ENCODE measurements around the gene FBXO45. TPM values are rescaled to one million over a fixed set of nuclear protein-coding genes. Genes with fewer than 3 reads are reported as not detected.
"Not testable (repeated sequence)": the region's sequence is repeated elsewhere in the genome, so short reads cannot be mapped to it uniquely, and the experiment has no call there.

FBXO45 gene
- total RNA-seq, 1 experiment from 2014 or later: 18.6 TPM

- H3K9ac ChIP-seq (ENCODE audit: extremely low read depth, insufficient read length, low read length): no peak overlapping the region
- Mint-ChIP-seq H3K4me3 (no peak overlapping the region), H3K4me1 (peaks cover 31 to 43% of the 10 kb centered on the region in 2 experiments), H3K9me3 (no peaks in the 10 kb centered on the region), H3K27ac (no peak overlapping the region; a peak in 2 of 7 replicates), H3K36me3 (ENCODE audit: insufficient read depth in 1 of 3, low read depth in 3 of 3) (peaks cover 0 to 2% (median 0%) of the 10 kb centered on the region in 3 experiments; a peak in 3 of 7 replicates), H3K27me3 (ENCODE audit: low read depth) (peaks cover 21% of the 10 kb centered on the region)
- DNase-seq: no peak
- WGBS (ENCODE audit: extremely low coverage, insufficient read length, low lambda C conversion rate): no CpG with 5 or more reads among the region's 20 CpGs
- H3K23me2 ChIP-seq (ENCODE audit: insufficient read length, low read depth, low read length, poor library complexity, severe bottlenecking): peaks cover 7% of the 10 kb centered on the region
- H2AK5ac ChIP-seq (ENCODE audit: insufficient read length, low read length): no peak overlapping the region
- no peak overlapping the region for H2BK120ac ChIP-seq (ENCODE audit: low read depth, low read length, poor library complexity, severe bottlenecking)
- H2AFZ ChIP-seq (ENCODE audit: low read length): no peak overlapping the region
- no peaks in the 10 kb centered on the region for H4K20me1 ChIP-seq (ENCODE audit: control insufficient read depth, insufficient read depth, insufficient read length)
- H3K27ac ChIP-seq (ENCODE audit: insufficient read length, low read depth, low read length): no peak overlapping the region
- no peaks in the 10 kb centered on the region for H3K9me3 ChIP-seq (ENCODE audit: control insufficient read depth, low read depth, low read length)
- H3K27me3 ChIP-seq (ENCODE audit: insufficient read depth, low read length): no peaks in the 10 kb centered on the region; the same call in 1 of the 2 replicates
- no peak overlapping the region for H3K56ac ChIP-seq (ENCODE audit: insufficient read length, low read depth, low read length)
- no peaks in the 10 kb centered on the region for H3K79me1 ChIP-seq (ENCODE audit: insufficient read depth, low read depth, low read length, poor library complexity, severe bottlenecking)
- no peak overlapping the region for H3K4me2 ChIP-seq (ENCODE audit: insufficient read depth, insufficient read length, low read length)
- H3T11ph ChIP-seq (ENCODE audit: low read length): no peak overlapping the region
- H3K4ac ChIP-seq (ENCODE audit: low read depth, low read length): no peak overlapping the region
- H4K91ac ChIP-seq (ENCODE audit: insufficient read length, low read depth, low read length): no peak overlapping the region
- H4K5ac ChIP-seq (ENCODE audit: insufficient read length, low read depth, low read length): no peak overlapping the region
- no peak overlapping the region for H3K14ac ChIP-seq (ENCODE audit: insufficient read depth, low read length)
- H2BK5ac ChIP-seq (ENCODE audit: insufficient read length, low read length): no peak overlapping the region
- no peak overlapping the region for H2BK15ac ChIP-seq (ENCODE audit: low read depth, low read length)
- no peak overlapping the region for H3K18ac ChIP-seq (ENCODE audit: insufficient read length, low read depth, low read length)
- no peaks in the 10 kb centered on the region for H3K79me2 ChIP-seq (ENCODE audit: insufficient read depth, low read length)
- no peak overlapping the region for H2BK12ac ChIP-seq (ENCODE audit: insufficient read length, low read depth, low read length)
- H3K23ac ChIP-seq (ENCODE audit: insufficient read length, low read depth, low read length): no peak overlapping the region
- H2BK20ac ChIP-seq (ENCODE audit: low read depth, low read length, poor library complexity, severe bottlenecking): no peak overlapping the region
- TF ChIP-seq CTCF (conservative IDR thresholded peaks at IDR 0.05): no peak
- H3K4me1 ChIP-seq (ENCODE audit: insufficient read depth, low read length): peaks cover 2% of the 10 kb centered on the region; the same call in 1 of the 2 replicates
- H4K8ac ChIP-seq (replicated peaks; ENCODE audit: insufficient read length, low read depth, low read length): no peak overlapping the region
Observed at GRCh38 chr3:196636369-196637349, 68.2 kb downstream of the FBXO45 start.

DNA sequence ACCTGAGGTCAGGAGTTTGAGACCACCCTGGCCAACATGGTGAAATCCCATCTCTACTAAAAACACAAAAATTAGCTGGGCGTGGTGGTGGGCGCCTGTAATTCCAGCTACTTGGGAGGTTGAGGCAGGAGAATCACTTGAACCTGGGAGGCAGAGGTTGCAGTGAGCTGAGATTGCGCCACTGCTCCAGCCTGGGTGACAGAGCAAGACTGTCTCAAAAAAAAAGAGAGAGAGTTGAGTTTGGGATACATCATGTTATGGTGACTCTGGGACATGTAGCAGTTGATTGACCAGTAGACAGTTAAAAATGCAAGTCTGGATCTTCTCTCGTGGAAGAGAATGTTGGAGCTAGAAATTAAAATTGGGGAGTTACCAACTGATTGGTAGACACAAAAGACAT lies 69.5 kb downstream of the FBXO45 start:
- H2BK15ac ChIP-seq (ENCODE audit: low read depth, low read length); H2BK5ac ChIP-seq (ENCODE audit: insufficient read length, low read length); H3K4ac ChIP-seq (ENCODE audit: low read depth, low read length); H3K9ac ChIP-seq (ENCODE audit: extremely low read depth, insufficient read length, low read length); H3K27ac Mint-ChIP-seq; H3K4me1 ChIP-seq (ENCODE audit: insufficient read depth, low read length); H3K9me3 Mint-ChIP-seq; H4K5ac ChIP-seq (ENCODE audit: insufficient read length, low read depth, low read length); H3K56ac ChIP-seq (ENCODE audit: insufficient read length, low read depth, low read length); H2AK5ac ChIP-seq (ENCODE audit: insufficient read length, low read length); H2BK20ac ChIP-seq (ENCODE audit: low read depth, low read length, poor library complexity, severe bottlenecking); H3K27me3 ChIP-seq (ENCODE audit: insufficient read depth, low read length); DNase-seq; H4K91ac ChIP-seq (ENCODE audit: insufficient read length, low read depth, low read length); H3K79me1 ChIP-seq (ENCODE audit: insufficient read depth, low read depth, low read length, poor library complexity, severe bottlenecking); H3K4me3 Mint-ChIP-seq; H3K27ac ChIP-seq (ENCODE audit: insufficient read length, low read depth, low read length); H3T11ph ChIP-seq (ENCODE audit: low read length); H3K36me3 Mint-ChIP-seq (ENCODE audit: insufficient read depth in 1 of 3, low read depth in 3 of 3); H4K8ac ChIP-seq (replicated peaks; ENCODE audit: insufficient read length, low read depth, low read length); H3K79me2 ChIP-seq (ENCODE audit: insufficient read depth, low read length); H3K9me3 ChIP-seq (ENCODE audit: control insufficient read depth, low read depth, low read length); H3K4me2 ChIP-seq (ENCODE audit: insufficient read depth, insufficient read length, low read length); H3K23me2 ChIP-seq (ENCODE audit: insufficient read length, low read depth, low read length, poor library complexity, severe bottlenecking); H2BK120ac ChIP-seq (ENCODE audit: low read depth, low read length, poor library complexity, severe bottlenecking); H2AFZ ChIP-seq (ENCODE audit: low read length); H3K18ac ChIP-seq (ENCODE audit: insufficient read length, low read depth, low read length); H3K23ac ChIP-seq (ENCODE audit: insufficient read length, low read depth, low read length); H2BK12ac ChIP-seq (ENCODE audit: insufficient read length, low read depth, low read length); H4K20me1 ChIP-seq (ENCODE audit: control insufficient read depth, insufficient read depth, insufficient read length); H3K14ac ChIP-seq (ENCODE audit: insufficient read depth, low read length): not testable (repeated sequence)
- peaks cover 23 to 37% of the 10 kb centered on the region in 2 experiments for H3K4me1 Mint-ChIP-seq
- peaks cover 21% of the 10 kb centered on the region for H3K27me3 Mint-ChIP-seq (ENCODE audit: low read depth)
- WGBS (ENCODE audit: extremely low coverage, insufficient read length, low lambda C conversion rate): no CpG with 5 or more reads among the region's 4 CpGs

Measured in H9 (cell line).